ENCODE measurements around the gene PLB1. TPM values are rescaled to one million over a fixed set of nuclear protein-coding genes. Genes with fewer than 3 reads are reported as not detected.
A peak's percentile ranks its signal among the peaks of the same experiment; 100 is the strongest.

Gene PLB1
- total RNA-seq, 1 donor from 2014 or later: 5.5 TPM

GRCh38 chr2:28615706-28616105 lies 119.8 kb downstream of the PLB1 start:
- DNase-seq (ENCODE audit: low spot score) (no peak), ATAC-seq (no peak)
- intact Hi-C loops (cut with DNase I): no loop called here

DNA sequence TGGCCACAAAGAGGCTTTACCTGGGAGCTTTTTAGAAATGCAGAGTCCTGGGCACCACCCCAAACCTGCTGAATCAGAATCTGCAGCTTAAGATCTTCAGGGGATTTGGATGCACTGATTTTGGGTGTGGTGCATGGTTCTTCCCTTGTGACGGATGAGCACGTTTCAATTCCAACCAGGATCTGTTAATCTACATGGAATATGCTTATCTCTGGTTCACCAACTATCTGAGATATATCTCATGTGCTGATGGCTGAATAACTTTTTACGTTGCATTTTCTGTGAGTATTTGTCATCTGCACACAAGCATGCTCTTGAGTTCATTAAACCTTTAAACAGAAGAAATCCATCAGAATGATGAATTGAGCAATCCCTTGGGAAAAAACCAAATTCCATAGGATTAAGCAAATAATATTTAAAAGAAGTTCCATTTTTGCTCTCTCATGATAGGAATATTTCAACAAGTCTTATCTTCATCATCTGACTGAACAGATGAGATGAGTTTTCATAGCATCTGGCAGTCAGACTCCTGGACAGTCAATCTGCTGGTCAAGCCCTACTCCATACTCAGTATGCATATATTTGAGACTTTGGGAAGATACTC lies 120.6 kb downstream of the PLB1 start:
- ATAC-seq: no peak
- intact Hi-C loops (cut with DNase I): no loop called here
- no peak for DNase-seq (ENCODE audit: low spot score)

DNA sequence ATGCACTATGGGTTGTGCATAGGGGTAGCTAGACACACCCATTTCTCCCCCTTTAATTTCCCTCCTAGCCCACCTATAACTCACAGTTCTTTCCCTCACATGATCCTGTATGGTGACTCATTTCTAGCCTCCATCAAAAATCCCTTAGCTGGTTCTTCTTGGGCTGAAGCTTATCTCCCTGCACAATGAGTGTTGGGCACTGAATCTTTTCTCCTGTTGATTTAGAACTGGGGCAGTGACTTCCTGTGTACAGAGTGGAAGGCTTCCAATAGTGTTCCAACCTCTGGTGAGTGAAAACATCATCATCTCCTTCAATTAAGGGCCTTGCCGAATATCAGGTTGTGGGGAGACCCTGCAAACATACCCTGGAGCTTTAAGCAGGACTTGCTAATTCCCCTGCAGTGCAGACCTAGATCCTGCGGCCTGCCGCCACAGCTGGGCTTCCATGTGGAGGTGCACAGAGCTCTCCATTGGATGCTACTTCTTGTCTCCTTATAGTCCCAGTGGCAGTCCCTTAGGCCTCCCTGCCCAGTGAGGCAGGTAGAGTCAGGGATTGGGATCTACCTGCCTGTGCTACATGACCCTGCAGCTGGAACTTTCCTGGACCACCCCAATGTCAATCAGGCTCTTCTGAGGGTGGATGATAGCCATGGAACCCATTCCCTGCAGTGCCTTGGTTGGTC lies 121.8 kb downstream of the PLB1 start:
- ATAC-seq: no peak
- DNase-seq (ENCODE audit: low spot score): no peak
- intact Hi-C loops (cut with DNase I): no loop called here

DNA sequence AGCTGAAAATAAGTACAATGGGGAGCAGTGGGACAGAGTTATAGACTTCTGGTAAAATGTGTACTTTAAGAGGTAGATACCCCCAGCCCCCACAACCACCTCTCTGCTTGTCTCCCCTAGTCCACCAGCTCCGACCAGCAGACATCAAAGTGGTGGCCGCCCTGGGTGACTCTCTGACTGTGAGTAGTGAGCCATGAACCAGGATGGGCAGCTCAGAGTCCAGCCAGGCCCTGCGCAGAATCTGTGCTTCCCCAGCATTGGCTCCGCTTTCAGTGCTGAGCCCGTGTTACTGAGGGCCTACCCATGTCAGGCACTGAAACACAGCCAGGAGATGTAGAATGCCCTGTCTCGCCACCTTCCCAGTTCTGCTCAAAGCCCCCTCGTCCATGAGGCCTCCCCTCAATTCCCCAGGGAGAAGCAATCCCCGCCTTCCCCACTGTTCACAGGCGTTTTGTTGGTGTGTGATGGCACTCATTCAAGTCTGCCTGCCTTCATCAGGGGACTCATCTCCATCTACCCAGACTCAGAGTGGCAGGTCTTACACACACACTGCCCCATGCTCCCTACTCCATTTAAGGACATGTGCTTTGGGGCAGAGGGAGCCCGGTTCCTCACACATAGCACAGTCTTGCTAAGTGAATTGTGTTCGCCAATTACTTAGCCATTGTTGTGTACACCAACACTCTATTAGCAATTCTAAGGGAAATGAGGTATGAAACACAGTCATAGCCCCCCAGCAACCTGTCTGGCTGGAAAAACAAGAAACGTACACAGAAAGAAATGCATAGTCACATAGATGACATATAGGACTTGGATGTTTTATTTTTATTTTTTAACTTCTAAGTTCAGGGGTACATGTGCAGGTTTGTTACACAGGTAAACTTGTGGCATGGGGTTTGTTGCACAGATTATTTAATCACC lies 122.6 kb downstream of the PLB1 start:
- no peak for DNase-seq (ENCODE audit: low spot score)
- intact Hi-C loops (cut with DNase I): no loop called here
- no peak for ATAC-seq

DNA sequence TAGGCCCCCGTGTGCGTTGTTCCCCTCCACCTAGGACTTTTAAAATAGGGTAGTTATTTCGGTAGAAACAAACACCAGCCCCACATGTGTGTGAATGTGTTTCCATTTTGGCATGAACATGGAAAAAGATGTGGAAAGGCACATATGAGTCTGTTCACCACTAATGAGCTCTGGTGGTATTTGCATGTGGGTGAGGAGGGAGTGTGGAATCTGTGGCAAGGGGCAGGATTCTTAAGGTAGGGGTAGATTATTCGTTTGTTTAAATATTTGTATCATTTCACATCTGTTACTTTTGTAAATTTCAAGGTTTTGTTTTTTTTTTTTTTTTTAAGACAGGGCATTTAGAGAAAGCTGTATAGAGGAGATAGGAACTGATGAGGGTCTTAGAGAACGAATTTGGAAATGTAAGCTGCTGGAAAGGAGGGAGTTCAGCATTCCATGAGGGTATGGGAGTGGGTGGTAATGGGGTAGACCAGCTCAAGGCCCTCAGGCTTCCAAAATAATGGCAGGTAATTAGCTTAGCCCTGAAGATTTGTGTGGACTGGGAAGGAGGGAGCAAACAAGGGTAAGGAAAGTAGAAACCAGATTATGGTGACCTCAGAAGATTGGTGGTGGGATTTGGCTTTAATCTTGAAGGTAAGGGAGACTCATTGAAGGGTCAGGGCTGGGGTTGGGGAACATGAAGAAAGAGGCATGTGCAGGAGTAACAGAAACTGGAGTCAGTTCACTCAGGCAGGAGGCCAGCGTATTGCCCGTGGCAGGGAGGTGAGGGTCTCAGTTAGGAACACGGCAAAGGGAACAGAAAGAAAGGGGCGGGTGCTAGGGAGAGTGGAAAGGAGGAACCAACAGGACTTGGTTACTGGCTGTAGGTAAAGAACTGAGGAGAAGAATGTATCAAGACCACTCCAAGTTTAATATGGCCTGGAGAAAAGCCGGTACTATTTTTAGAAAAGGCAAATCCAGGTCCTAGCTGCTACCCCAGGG lies 123.6 kb downstream of the PLB1 start:
- DNase-seq (ENCODE audit: low spot score) (no peak), ATAC-seq (no peak)
- intact Hi-C loops (cut with DNase I): no loop called here

DNA sequence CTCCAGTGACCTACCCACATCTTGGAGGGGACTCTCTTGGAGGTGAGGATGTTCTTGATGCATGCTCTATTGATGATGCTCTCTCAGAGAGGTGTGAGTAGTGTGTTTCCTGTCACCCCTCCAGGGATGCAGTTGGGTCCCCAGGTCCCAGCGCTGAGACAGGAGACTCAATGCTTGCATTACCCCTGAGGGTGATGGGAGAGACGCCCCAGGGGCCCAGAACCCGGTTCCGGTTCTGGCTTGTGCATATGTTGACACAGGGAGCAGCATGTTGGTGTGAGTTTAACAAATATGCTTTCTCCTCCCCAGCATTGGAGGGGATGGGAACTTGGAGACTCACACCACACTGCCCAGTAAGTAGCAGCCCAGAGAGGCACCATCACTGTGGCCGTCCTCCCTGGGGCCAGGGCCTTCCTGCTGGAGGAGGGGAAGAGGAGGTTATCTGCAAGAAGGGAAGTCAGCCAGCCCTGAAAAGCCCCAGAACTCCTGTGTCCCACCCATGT lies 124.5 kb downstream of the PLB1 start:
- ATAC-seq (no peak), DNase-seq (ENCODE audit: low spot score) (no peak)
- intact Hi-C loops (cut with DNase I): no loop called here

GRCh38 chr2:28620801-28621171 lies 124.9 kb downstream of the PLB1 start:
- no peak for DNase-seq (ENCODE audit: low spot score)
- intact Hi-C loops (cut with DNase I): no loop called here
- no peak for ATAC-seq

DNA sequence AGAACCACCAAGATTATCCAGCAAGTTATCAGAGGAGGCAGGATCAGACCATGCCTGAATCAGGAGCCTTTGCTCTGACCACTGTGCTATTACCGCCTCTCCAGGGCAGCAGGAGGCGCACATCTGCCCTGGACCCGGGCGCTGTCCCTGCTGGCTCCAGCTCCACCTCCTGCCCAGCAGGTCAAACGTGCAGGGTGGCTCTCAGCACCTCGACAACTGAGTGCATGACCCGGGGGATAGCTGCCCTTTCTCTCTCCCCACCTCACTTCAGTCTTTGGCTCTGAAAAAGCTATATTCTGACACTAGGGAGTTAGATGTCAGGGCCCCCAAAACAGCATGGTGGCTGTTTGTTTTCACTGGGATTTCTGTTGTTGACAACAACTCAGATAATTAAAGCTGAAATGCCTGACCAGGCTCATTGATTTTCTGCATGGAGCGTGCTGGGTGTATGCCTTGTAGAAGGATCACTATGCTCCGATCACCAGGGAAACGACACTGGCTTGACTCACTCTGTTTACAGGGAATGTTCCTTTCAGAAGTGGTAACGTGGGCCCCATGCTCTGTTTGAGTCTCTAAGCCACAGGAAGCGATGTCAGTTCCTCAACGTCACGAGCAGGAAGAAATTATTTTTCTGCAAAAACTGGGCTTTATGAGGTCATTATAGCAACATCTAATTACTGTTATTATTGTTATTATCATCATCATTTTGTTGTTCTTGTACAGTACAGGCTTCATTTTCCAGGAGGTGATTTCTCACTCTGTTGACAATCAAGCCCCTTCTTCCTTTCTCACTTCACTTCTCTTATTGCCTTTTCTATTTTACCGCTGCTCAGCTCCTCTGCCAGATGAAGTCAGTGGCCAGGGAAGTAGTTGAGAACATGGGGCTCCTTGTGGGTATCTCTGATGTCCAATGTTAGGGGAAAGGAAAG lies 125.6 kb downstream of the PLB1 start:
- intact Hi-C loops (cut with DNase I): no loop called here
- ATAC-seq (peak; percentile 92), DNase-seq (ENCODE audit: low spot score) (peak; percentile 74)

DNA sequence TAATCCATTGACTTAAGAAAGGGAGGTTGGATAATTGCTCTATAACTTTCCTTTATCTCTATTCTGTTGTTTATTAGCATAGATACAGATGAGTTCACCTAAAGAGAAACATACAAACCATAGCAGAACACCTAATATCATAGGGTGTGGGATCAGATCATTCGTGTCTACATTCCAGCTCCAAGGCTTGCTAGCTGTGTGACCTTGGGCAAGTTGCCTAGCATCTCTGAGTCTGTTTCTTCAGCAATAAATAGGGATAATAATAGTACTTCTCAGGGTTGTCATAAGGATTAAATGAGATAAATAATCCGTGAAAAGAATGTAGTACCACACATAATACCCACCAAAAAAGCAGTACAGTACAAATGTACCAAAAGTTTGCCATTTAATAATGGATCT lies 126.2 kb downstream of the PLB1 start:
- intact Hi-C loops (cut with DNase I): no loop called here
- no peak for ATAC-seq
- DNase-seq (ENCODE audit: low spot score): no peak

DNA sequence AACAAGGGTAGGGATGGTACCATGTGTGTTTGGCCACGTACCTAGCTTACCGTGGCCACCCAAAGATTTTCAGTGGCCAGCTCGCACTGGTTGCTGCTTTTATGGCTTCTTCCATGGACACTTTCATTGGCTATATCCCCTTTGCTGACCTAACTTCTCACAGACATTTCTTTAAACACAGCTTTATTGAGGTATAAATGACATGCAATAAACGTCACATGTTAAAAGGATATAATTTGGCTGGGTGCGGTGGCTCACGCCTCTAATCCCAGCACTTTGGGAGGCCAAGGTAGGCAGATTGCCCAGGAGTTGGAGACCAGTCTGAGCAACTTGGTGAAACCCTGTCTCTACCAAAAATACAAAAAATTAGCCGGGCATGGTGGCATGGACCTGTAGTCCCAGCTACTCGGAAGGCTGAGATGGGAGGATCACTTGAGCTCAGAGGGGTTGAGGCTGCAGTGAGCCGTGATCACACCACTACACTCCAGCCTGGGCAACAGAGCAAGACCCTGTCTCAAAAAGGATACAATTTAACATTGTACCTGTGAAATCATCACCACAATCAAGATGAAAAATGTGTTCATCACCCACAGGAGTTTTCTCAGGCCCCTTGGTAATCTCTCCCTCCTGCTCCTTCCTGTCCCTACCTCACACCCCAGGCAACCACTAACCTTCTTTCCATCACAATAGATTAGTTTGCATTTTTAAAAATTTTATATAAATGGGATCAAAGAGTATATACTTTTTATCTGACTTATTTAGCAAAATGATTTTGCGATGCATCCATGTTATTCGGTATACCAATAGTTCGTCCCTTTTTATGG lies 127.9 kb downstream of the PLB1 start:
- intact Hi-C loops (cut with DNase I): no loop called here
- DNase-seq (ENCODE audit: low spot score): no peak
- no peak for ATAC-seq

DNA sequence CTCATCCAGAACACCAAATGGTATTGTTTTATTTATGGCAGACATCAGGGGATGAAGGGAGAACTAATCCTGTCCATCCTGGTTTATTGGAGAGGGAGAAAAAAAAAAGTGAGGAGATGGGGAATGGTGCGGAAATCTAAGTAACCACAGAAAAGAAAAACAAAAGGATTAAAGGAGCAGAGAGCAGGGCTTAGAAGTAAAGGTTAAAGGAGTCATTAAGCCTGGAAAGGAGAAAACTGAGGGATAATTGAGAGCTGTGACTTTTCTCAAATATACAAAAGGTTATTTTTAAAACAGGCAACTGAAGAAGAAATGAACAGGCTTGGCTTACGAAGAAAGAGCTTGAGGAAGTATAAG lies 128.6 kb downstream of the PLB1 start:
- intact Hi-C loops (cut with DNase I): no loop called here
- no peak for ATAC-seq
- DNase-seq (ENCODE audit: low spot score): no peak

GRCh38 chr2:28624793-28625701 lies 129.2 kb downstream of the PLB1 start:
- ATAC-seq (peak; percentile 83), DNase-seq (ENCODE audit: low spot score) (peak; percentile 69)
- intact Hi-C loops (cut with DNase I): no loop called here

- ATAC-seq: no peak
- intact Hi-C loops (cut with DNase I): no loop called here
- DNase-seq (ENCODE audit: low spot score): no peak
Measured at GRCh38 chr2:28626376-28626775, 130.5 kb downstream of the PLB1 start.

DNA sequence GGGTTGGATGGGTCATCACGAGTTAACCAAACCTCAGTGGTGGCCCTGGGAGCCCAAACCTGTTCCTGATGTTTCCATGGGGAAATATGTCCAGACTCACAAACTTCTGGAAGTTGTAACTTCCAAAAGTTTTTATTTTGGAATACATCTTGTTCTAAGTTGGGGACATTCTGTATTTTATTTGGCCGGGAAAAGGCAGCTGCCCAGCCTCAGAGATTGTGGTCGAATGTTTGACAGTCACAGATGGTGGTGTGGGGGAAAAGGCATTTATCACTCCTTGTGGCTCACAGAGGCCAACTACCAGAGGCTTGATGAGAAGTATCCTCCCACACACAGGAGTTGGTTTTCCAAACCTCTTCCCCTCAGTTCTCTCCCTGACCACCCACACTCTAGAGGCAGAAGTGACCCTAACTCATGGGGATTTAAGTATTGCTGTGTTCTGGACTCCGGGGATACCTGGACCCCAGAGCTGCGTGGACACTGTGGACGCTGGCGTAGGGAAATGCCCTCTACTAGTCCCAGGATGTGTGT lies 131.1 kb downstream of the PLB1 start:
- no peak for ATAC-seq
- intact Hi-C loops (cut with DNase I): no loop called here
- no peak for DNase-seq (ENCODE audit: low spot score)

DNA sequence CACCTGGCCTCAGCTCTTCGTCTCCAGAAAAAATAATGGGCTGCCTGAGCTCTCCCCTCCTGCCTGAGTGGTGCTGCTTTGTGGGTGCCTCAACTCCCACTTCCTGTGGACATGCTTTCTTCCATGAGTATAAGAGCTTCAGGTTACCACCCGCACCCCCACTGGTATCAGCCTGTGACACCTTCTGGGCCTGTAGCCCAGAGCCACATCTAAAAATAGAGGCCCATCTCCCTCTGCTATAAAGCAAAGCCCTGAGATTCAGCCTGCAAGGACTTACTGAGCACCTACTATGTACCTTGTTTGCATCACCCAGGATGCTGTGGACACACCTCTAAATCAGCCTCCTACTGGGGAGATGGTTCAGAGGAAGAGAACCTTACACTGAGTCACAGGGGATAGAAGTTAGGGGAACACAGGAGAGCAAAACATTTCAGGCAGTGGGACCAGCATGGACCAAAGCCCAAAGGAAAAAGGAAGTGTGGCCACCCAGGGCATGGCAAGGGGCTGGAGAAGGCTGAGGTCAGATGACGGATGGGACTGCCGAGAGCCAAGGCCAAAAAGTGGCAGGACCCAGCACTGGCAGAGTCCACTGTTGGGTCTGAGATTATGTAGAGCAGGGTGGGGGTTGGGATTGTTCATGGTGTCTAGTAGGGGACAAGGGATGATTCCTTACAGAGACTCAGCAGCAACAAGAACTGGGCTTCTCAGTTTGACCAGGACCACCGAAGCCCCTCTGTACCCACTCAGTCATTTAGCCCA lies 132.0 kb downstream of the PLB1 start:
- intact Hi-C loops (cut with DNase I): no loop called here
- ATAC-seq: no peak
- no peak for DNase-seq (ENCODE audit: low spot score)
